Measurements from ENCODE around the gene VOPP1.

The VOPP1 gene

GRCh38 chr7:55504967-55505658, 67.2 kb downstream of the VOPP1 start:
- no peak overlapping the region for H3K9ac ChIP-seq (ENCODE audit: low read length in 5 of 5)
- no peak overlapping the region for H3K27ac ChIP-seq (ENCODE audit: low read depth, low read length)
- no peak overlapping the region for H3K4me3 ChIP-seq (ENCODE audit: low read depth in 1 of 5, low read length in 5 of 5)
- H3K36me3 ChIP-seq (ENCODE audit: control insufficient read depth in 5 of 5, insufficient read depth in 5 of 5, low read length in 5 of 5): peaks cover 0 to 7% (median 0%) of the 10 kb centered on the region in 5 donors
- H3K9me3 ChIP-seq (ENCODE audit: control insufficient read depth in 5 of 5, low read length in 5 of 5): no peaks in the 10 kb centered on the region
- no peaks in the 10 kb centered on the region for H3K4me1 ChIP-seq (ENCODE audit: control insufficient read depth in 5 of 5, insufficient read depth in 5 of 5, low read length in 5 of 5)
- H3K27me3 ChIP-seq (ENCODE audit: control insufficient read depth in 5 of 5, insufficient read depth in 4 of 5, low read length in 5 of 5): no peaks in the 10 kb centered on the region

GRCh38 chr7:55504093-55504859, 68.0 kb downstream of the VOPP1 start:
- Histone ChIP-seq H3K9ac (ENCODE audit: low read length in 5 of 5) (no peak overlapping the region), H3K27ac (ENCODE audit: low read depth, low read length) (no peak overlapping the region), H3K4me3 (ENCODE audit: low read depth in 1 of 5, low read length in 5 of 5) (no peak overlapping the region), H3K4me1 (ENCODE audit: control insufficient read depth in 5 of 5, insufficient read depth in 5 of 5, low read length in 5 of 5) (no peaks in the 10 kb centered on the region), H3K9me3 (ENCODE audit: control insufficient read depth in 5 of 5, low read length in 5 of 5) (no peaks in the 10 kb centered on the region), H3K36me3 (ENCODE audit: control insufficient read depth in 5 of 5, insufficient read depth in 5 of 5, low read length in 5 of 5) (peaks cover 0 to 15% (median 4%) of the 10 kb centered on the region in 5 donors), H3K27me3 (ENCODE audit: control insufficient read depth in 5 of 5, insufficient read depth in 4 of 5, low read length in 5 of 5) (no peaks in the 10 kb centered on the region)

- no peak overlapping the region for H3K9ac ChIP-seq (ENCODE audit: low read length in 5 of 5)
- H3K4me3 ChIP-seq (ENCODE audit: low read depth in 1 of 5, low read length in 5 of 5): no peak overlapping the region
- peaks cover 0 to 17% (median 4%) of the 10 kb centered on the region in 5 donors for H3K36me3 ChIP-seq (ENCODE audit: control insufficient read depth in 5 of 5, insufficient read depth in 5 of 5, low read length in 5 of 5)
- H3K9me3 ChIP-seq (ENCODE audit: control insufficient read depth in 5 of 5, low read length in 5 of 5): no peaks in the 10 kb centered on the region
- no peaks in the 10 kb centered on the region for H3K27me3 ChIP-seq (ENCODE audit: control insufficient read depth in 5 of 5, insufficient read depth in 4 of 5, low read length in 5 of 5)
- no peak overlapping the region for H3K27ac ChIP-seq (ENCODE audit: low read depth, low read length)
- no peaks in the 10 kb centered on the region for H3K4me1 ChIP-seq (ENCODE audit: control insufficient read depth in 5 of 5, insufficient read depth in 5 of 5, low read length in 5 of 5)
Measured at GRCh38 chr7:55502858-55503440, 69.4 kb downstream of the VOPP1 start.

GRCh38 chr7:55502124-55502857, 70.0 kb downstream of the VOPP1 start:
- no peaks in the 10 kb centered on the region for H3K9me3 ChIP-seq (ENCODE audit: control insufficient read depth in 5 of 5, low read length in 5 of 5)
- H3K9ac ChIP-seq (ENCODE audit: low read length in 5 of 5): no peak overlapping the region
- no peak overlapping the region for H3K27ac ChIP-seq (ENCODE audit: low read depth, low read length)
- peaks cover 0 to 21% (median 6%) of the 10 kb centered on the region in 5 donors for H3K36me3 ChIP-seq (ENCODE audit: control insufficient read depth in 5 of 5, insufficient read depth in 5 of 5, low read length in 5 of 5)
- no peak overlapping the region for H3K4me3 ChIP-seq (ENCODE audit: low read depth in 1 of 5, low read length in 5 of 5)
- H3K4me1 ChIP-seq (ENCODE audit: control insufficient read depth in 5 of 5, insufficient read depth in 5 of 5, low read length in 5 of 5): no peaks in the 10 kb centered on the region
- no peaks in the 10 kb centered on the region for H3K27me3 ChIP-seq (ENCODE audit: control insufficient read depth in 5 of 5, insufficient read depth in 4 of 5, low read length in 5 of 5)

- no peak overlapping the region for H3K27ac ChIP-seq (ENCODE audit: low read depth, low read length)
- H3K9me3 ChIP-seq (ENCODE audit: control insufficient read depth in 5 of 5, low read length in 5 of 5): no peaks in the 10 kb centered on the region
- no peak overlapping the region for H3K4me3 ChIP-seq (ENCODE audit: low read depth in 1 of 5, low read length in 5 of 5)
- no peaks in the 10 kb centered on the region for H3K27me3 ChIP-seq (ENCODE audit: control insufficient read depth in 5 of 5, insufficient read depth in 4 of 5, low read length in 5 of 5)
- H3K9ac ChIP-seq (ENCODE audit: low read length in 5 of 5): no peak overlapping the region
- peaks cover 0 to 28% (median 13%) of the 10 kb centered on the region in 5 donors for H3K36me3 ChIP-seq (ENCODE audit: control insufficient read depth in 5 of 5, insufficient read depth in 5 of 5, low read length in 5 of 5)
- H3K4me1 ChIP-seq (ENCODE audit: control insufficient read depth in 5 of 5, insufficient read depth in 5 of 5, low read length in 5 of 5): no peaks in the 10 kb centered on the region
Measured at GRCh38 chr7:55501611-55502010, 70.7 kb downstream of the VOPP1 start.

- Histone ChIP-seq H3K27me3 (ENCODE audit: control insufficient read depth in 5 of 5, insufficient read depth in 4 of 5, low read length in 5 of 5) (no peaks in the 10 kb centered on the region), H3K27ac (ENCODE audit: low read depth, low read length) (no peak overlapping the region), H3K4me1 (ENCODE audit: control insufficient read depth in 5 of 5, insufficient read depth in 5 of 5, low read length in 5 of 5) (no peaks in the 10 kb centered on the region), H3K4me3 (ENCODE audit: low read depth in 1 of 5, low read length in 5 of 5) (no peak overlapping the region), H3K9me3 (ENCODE audit: control insufficient read depth in 5 of 5, low read length in 5 of 5) (no peaks in the 10 kb centered on the region), H3K36me3 (ENCODE audit: control insufficient read depth in 5 of 5, insufficient read depth in 5 of 5, low read length in 5 of 5) (peaks cover 0 to 41% (median 27%) of the 10 kb centered on the region in 5 donors), H3K9ac (ENCODE audit: low read length in 5 of 5) (no peak overlapping the region)
Measured at GRCh38 chr7:55500117-55500756, 72.1 kb downstream of the VOPP1 start.

GRCh38 chr7:55499591-55499990, 72.7 kb downstream of the VOPP1 start:
- Histone ChIP-seq H3K36me3 (ENCODE audit: control insufficient read depth in 5 of 5, insufficient read depth in 5 of 5, low read length in 5 of 5) (peaks cover 0 to 45% (median 27%) of the 10 kb centered on the region in 5 donors), H3K27me3 (ENCODE audit: control insufficient read depth in 5 of 5, insufficient read depth in 4 of 5, low read length in 5 of 5) (no peaks in the 10 kb centered on the region), H3K4me3 (ENCODE audit: low read depth in 1 of 5, low read length in 5 of 5) (no peak overlapping the region), H3K9ac (ENCODE audit: low read length in 5 of 5) (no peak overlapping the region), H3K4me1 (ENCODE audit: control insufficient read depth in 5 of 5, insufficient read depth in 5 of 5, low read length in 5 of 5) (no peaks in the 10 kb centered on the region), H3K27ac (ENCODE audit: low read depth, low read length) (no peak overlapping the region), H3K9me3 (ENCODE audit: control insufficient read depth in 5 of 5, low read length in 5 of 5) (no peaks in the 10 kb centered on the region)

- Histone ChIP-seq H3K4me3 (ENCODE audit: low read depth in 1 of 5, low read length in 5 of 5) (no peak overlapping the region), H3K9ac (ENCODE audit: low read length in 5 of 5) (no peak overlapping the region), H3K27me3 (ENCODE audit: control insufficient read depth in 5 of 5, insufficient read depth in 4 of 5, low read length in 5 of 5) (no peaks in the 10 kb centered on the region), H3K4me1 (ENCODE audit: control insufficient read depth in 5 of 5, insufficient read depth in 5 of 5, low read length in 5 of 5) (no peaks in the 10 kb centered on the region), H3K9me3 (ENCODE audit: control insufficient read depth in 5 of 5, low read length in 5 of 5) (no peaks in the 10 kb centered on the region), H3K27ac (ENCODE audit: low read depth, low read length) (no peak overlapping the region), H3K36me3 (ENCODE audit: control insufficient read depth in 5 of 5, insufficient read depth in 5 of 5, low read length in 5 of 5) (peaks cover 0 to 46% (median 27%) of the 10 kb centered on the region in 5 donors)
Measured at GRCh38 chr7:55498770-55499169, 73.5 kb downstream of the VOPP1 start.

- H3K4me3 ChIP-seq (ENCODE audit: low read depth in 1 of 5, low read length in 5 of 5): no peak overlapping the region
- no peaks in the 10 kb centered on the region for H3K9me3 ChIP-seq (ENCODE audit: control insufficient read depth in 5 of 5, low read length in 5 of 5)
- H3K4me1 ChIP-seq (ENCODE audit: control insufficient read depth in 5 of 5, insufficient read depth in 5 of 5, low read length in 5 of 5): peaks cover 0 to 2% (median 0%) of the 10 kb centered on the region in 5 donors
- H3K9ac ChIP-seq (ENCODE audit: low read length in 5 of 5): no peak overlapping the region
- no peaks in the 10 kb centered on the region for H3K27me3 ChIP-seq (ENCODE audit: control insufficient read depth in 5 of 5, insufficient read depth in 4 of 5, low read length in 5 of 5)
- no peak overlapping the region for H3K27ac ChIP-seq (ENCODE audit: low read depth, low read length)
- peaks cover 0 to 48% (median 27%) of the 10 kb centered on the region in 5 donors for H3K36me3 ChIP-seq (ENCODE audit: control insufficient read depth in 5 of 5, insufficient read depth in 5 of 5, low read length in 5 of 5)
Measured at GRCh38 chr7:55498142-55498541, 74.2 kb downstream of the VOPP1 start.

Measured in subcutaneous abdominal adipose tissue (tissue), 5 donors.